Mucosa of rectum (tissue), 2 donors: ENCODE data around the gene SEPTIN5.

ENCODE experiments used
- H3K27ac ChIP-seq, 2 donors: one replicate each; pipeline ENCODE4 v1.7.0; 2013; ENCODE audit warnings: inconsistent platforms in 2 of 2, low read depth in 2 of 2, low read length in 2 of 2
- H3K27me3 ChIP-seq, 2 donors: one replicate each; pipeline ENCODE4 v1.7.0; 2013; ENCODE audit warnings: low read length in 2 of 2; ENCODE audit not compliant: control insufficient read depth in 2 of 2, insufficient read depth in 2 of 2
- H3K36me3 ChIP-seq, 2 donors: one replicate each; pipeline ENCODE4 v1.7.0; 2013; ENCODE audit warnings: low read length in 2 of 2; ENCODE audit not compliant: control insufficient read depth in 2 of 2, insufficient read depth in 2 of 2
- H3K4me1 ChIP-seq, 2 donors: one replicate each; pipeline ENCODE4 v1.7.0; 2013; ENCODE audit warnings: low read length in 2 of 2, mild to moderate bottlenecking in 1 of 2; ENCODE audit not compliant: control insufficient read depth in 2 of 2, insufficient read depth in 2 of 2
- H3K4me3 ChIP-seq, 2 donors: one replicate each; pipeline ENCODE4 v1.7.0; 2013; ENCODE audit warnings: low read length in 2 of 2
- H3K9ac ChIP-seq, 2 donors: one replicate each; pipeline ENCODE4 v1.7.0; 2013; ENCODE audit warnings: low read length in 2 of 2, low read depth in 1 of 2, mild to moderate bottlenecking in 1 of 2
- H3K9me3 ChIP-seq, 2 donors: one replicate each; pipeline ENCODE4 v1.7.0; 2013; ENCODE audit warnings: low read length in 2 of 2; ENCODE audit not compliant: control insufficient read depth in 2 of 2
- donor health status: healthy.
- donor health status: Normal muscosa, but diverticular disease.

Gene SEPTIN5

DNA sequence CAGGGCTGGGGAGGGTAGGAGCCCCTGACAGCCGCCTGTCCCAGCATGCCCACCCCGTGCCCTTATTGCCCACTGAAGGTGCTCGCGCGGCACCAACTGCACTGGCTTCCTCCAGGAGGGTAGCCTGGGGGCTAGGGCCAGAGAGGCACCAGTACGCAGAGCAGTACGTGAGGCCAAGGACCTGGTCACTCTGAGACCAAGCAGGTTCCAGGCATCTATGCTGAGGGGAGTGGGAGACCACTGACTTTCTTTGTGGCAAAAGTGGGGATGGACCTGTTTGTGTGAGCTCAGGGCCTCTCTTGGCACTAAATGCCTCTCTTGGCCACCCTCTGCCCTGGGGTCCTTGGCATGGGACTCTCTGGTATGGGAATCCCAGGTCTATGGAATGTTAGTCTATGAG is 19.9 kb downstream of the SEPTIN5 start:
- peaks cover 6 to 9% of the 10 kb centered on the region in 2 donors for H3K4me1 ChIP-seq
- H3K27ac ChIP-seq: no peak overlapping the region
- H3K36me3 ChIP-seq: no peaks in the 10 kb centered on the region
- H3K4me3 ChIP-seq: no peak overlapping the region
- peaks cover 0 to 5% of the 10 kb centered on the region in 2 donors for H3K27me3 ChIP-seq
- H3K9me3 ChIP-seq: no peaks in the 10 kb centered on the region
- no peak overlapping the region for H3K9ac ChIP-seq

DNA sequence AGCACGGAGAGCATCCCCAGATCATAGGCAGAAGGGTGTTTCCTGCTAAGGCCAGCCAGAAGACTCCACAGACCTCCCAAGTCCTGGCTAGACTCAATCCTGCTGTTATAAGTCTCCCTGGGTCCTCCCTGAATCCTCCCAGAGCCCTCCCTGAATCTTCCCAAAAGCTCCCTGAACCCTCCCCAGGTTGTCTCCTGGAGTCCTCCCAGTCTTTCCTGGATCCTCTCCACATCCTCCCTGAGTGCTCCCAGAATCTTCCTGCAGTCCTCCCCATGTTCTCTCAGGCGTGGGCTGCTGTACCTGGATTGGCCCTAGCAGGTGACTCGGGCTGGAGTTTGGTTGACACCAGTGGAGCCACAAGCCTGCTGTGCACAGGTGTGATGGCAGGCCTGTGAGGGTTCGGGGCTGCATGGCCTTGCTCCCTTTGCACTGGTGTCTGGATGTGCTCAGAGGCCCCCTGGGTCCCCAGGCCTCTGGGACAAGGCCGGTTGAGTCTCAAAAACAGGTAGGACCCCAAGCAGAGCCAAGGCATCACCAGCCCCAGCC is 20.6 kb downstream of the SEPTIN5 start:
- no peaks in the 10 kb centered on the region for H3K36me3 ChIP-seq
- H3K9me3 ChIP-seq: no peaks in the 10 kb centered on the region
- no peak overlapping the region for H3K4me3 ChIP-seq
- H3K27me3 ChIP-seq: peaks cover 0 to 5% of the 10 kb centered on the region in 2 donors
- no peak overlapping the region for H3K27ac ChIP-seq
- no peak overlapping the region for H3K9ac ChIP-seq
- peaks cover 6 to 9% of the 10 kb centered on the region in 2 donors for H3K4me1 ChIP-seq

- Histone ChIP-seq H3K27me3 (peaks cover 0 to 5% of the 10 kb centered on the region in 2 donors), H3K36me3 (no peaks in the 10 kb centered on the region), H3K27ac (no peak overlapping the region), H3K4me1 (peaks cover 0 to 1% of the 10 kb centered on the region in 2 donors), H3K9me3 (no peaks in the 10 kb centered on the region), H3K4me3 (no peak overlapping the region), H3K9ac (no peak overlapping the region)
These were observed 21.6 kb downstream of the SEPTIN5 start for GRCh38 chr22:19735665-19736510.

GRCh38 chr22:19737846-19738663 is 23.8 kb downstream of the SEPTIN5 start:
- H3K27ac ChIP-seq: no peak overlapping the region
- no peak overlapping the region for H3K4me3 ChIP-seq
- H3K9ac ChIP-seq: no peak overlapping the region
- H3K9me3 ChIP-seq: no peaks in the 10 kb centered on the region
- peaks cover 0 to 3% of the 10 kb centered on the region in 2 donors for H3K27me3 ChIP-seq
- H3K4me1 ChIP-seq: no peaks in the 10 kb centered on the region
- no peaks in the 10 kb centered on the region for H3K36me3 ChIP-seq

GRCh38 chr22:19738664-19739447 is 24.6 kb downstream of the SEPTIN5 start:
- Histone ChIP-seq H3K4me3 (no peak overlapping the region), H3K9me3 (no peaks in the 10 kb centered on the region), H3K27me3 (peaks cover 0 to 3% of the 10 kb centered on the region in 2 donors), H3K27ac (no peak overlapping the region), H3K36me3 (no peaks in the 10 kb centered on the region), H3K4me1 (no peaks in the 10 kb centered on the region), H3K9ac (no peak overlapping the region)

DNA sequence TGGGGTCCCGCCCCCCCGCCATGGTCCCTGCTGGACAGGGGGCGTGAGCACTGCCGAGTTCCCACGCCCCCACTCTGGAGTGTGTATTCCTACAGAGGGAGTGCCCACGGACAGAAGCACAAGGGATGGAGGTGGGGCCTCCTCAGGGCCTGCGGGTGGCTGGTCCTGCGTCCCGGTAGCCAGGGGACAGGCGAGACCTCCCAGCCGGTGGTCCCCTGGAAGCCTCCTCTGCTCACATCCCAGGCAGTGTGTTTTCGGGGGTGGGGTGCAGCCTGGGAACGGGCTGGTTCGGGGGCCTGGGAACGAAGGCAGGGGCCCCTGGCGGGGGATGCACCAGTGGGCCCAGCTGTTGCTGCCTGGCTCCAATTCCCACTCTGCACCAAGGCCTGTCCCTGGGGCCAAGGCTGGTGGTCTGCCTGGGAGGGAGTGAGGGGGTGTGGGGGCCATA is 25.2 kb downstream of the SEPTIN5 start:
- no peaks in the 10 kb centered on the region for H3K4me1 ChIP-seq
- H3K27me3 ChIP-seq: peaks cover 0 to 3% of the 10 kb centered on the region in 2 donors
- H3K9ac ChIP-seq: no peak overlapping the region
- no peak overlapping the region for H3K4me3 ChIP-seq
- H3K36me3 ChIP-seq: no peaks in the 10 kb centered on the region
- no peak overlapping the region for H3K27ac ChIP-seq
- H3K9me3 ChIP-seq: no peaks in the 10 kb centered on the region

DNA sequence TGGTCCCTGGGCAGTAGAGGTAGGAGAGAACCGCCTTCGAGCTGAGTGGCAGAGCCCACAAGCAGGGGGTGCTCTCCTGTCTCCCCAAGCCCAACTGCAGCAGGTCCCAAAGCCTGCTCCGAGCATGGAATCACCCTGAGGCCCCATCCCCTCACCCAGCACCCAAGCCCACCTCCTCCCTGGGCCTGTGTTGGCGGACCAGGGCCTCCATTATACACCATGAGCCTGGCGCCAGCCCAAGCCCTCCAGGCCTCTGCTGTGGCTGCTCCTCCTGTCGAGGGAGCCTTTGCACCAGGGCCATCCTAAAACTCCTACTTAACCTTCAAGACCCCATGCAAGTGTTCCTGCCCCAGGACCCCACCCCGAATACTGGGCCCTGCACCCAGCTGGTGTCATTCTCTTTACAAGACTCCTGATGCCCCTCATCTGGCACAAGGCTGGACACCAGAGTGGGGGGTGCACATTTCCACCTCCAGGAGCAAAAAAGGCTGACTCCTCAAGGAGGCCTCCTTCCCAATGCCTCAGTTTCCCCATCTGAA is 25.7 kb downstream of the SEPTIN5 start:
- Histone ChIP-seq H3K4me3 (no peak overlapping the region), H3K9me3 (no peaks in the 10 kb centered on the region), H3K4me1 (no peaks in the 10 kb centered on the region), H3K36me3 (no peaks in the 10 kb centered on the region), H3K9ac (no peak overlapping the region), H3K27me3 (peaks cover 0 to 3% of the 10 kb centered on the region in 2 donors), H3K27ac (no peak overlapping the region)

DNA sequence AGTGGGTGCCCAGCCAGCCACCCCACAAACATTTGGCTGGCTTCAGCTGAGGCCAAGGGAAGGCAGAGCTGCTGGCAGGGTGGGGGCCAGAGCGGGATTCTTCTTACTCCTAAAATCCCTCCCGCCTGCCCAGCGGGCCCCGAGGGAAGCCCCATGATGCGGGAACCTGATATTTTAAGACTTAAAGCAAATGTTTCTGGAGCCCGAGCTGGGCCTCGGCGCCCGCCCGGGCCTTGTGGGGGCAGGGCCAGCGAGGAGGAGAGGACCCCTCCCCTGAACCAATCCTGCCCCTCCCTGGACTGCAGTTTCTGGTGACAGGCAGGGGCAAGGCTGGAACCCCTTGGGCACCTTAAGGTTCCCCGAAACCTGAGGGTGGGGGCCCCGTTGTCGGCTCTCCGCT is 26.3 kb downstream of the SEPTIN5 start:
- no peak overlapping the region for H3K4me3 ChIP-seq
- no peak overlapping the region for H3K27ac ChIP-seq
- H3K9me3 ChIP-seq: no peaks in the 10 kb centered on the region
- no peak overlapping the region for H3K9ac ChIP-seq
- H3K27me3 ChIP-seq: peaks cover 0 to 3% of the 10 kb centered on the region in 2 donors
- no peaks in the 10 kb centered on the region for H3K36me3 ChIP-seq
- no peaks in the 10 kb centered on the region for H3K4me1 ChIP-seq

GRCh38 chr22:19741053-19741452 is 26.8 kb downstream of the SEPTIN5 start:
- Histone ChIP-seq H3K27ac (no peak overlapping the region), H3K36me3 (no peaks in the 10 kb centered on the region), H3K27me3 (peaks cover 0 to 3% of the 10 kb centered on the region in 2 donors), H3K9ac (no peak overlapping the region), H3K4me1 (no peaks in the 10 kb centered on the region), H3K4me3 (no peak overlapping the region), H3K9me3 (no peaks in the 10 kb centered on the region)
